GM18517 (cell line): Measurements from ENCODE around the gene BIN2.
"Not testable (repeated sequence)": the region's sequence is repeated elsewhere in the genome, so short reads cannot be mapped to it uniquely, and the experiment has no call there.

Experiments
- ATAC-seq: cut with Tn5 transposase; IDR thresholded peaks from one replicate; pipeline ENCODE4 v1.9.1; 2021; ENCODE audit warnings: mild to moderate bottlenecking, moderate library complexity; ENCODE audit not compliant: unreplicated experiment

BIN2 gene

GRCh38 chr12:51346581-51346980, 22.6 kb upstream of the BIN2 start, which contains the start of gene CELA1:
Gene CELA1, minus strand, starts transcription at chr12:51346679. Its CDS starts 41 bp downstream, at chr12:51346638.
- ATAC-seq: no peak

GRCh38 chr12:51345681-51346080, 21.7 kb upstream of the BIN2 start:
- no peak for ATAC-seq

GRCh38 chr12:51343201-51343600, 19.2 kb upstream of the BIN2 start:
- no peak for ATAC-seq

- ATAC-seq: no peak
Observed at GRCh38 chr12:51342416-51342815, 18.4 kb upstream of the BIN2 start.

- ATAC-seq: peak; percentile 53
Observed at GRCh38 chr12:51341251-51342007, 17.5 kb upstream of the BIN2 start.

- no peak for ATAC-seq
Observed at GRCh38 chr12:51339750-51340149, 15.8 kb upstream of the BIN2 start.

- ATAC-seq: not testable (repeated sequence)
Observed at GRCh38 chr12:51337336-51337735, 13.4 kb upstream of the BIN2 start.

- no peak for ATAC-seq
Observed at GRCh38 chr12:51335931-51336330, 12.0 kb upstream of the BIN2 start.

- ATAC-seq: no peak
Observed at GRCh38 chr12:51334764-51335163, 10.8 kb upstream of the BIN2 start.

- no peak for ATAC-seq
Observed at GRCh38 chr12:51333536-51333935, 9.6 kb upstream of the BIN2 start.

GRCh38 chr12:51330186-51330585, 6.2 kb upstream of the BIN2 start:
- ATAC-seq: no peak

- ATAC-seq: no peak
Observed at GRCh38 chr12:51329742-51330141, 5.8 kb upstream of the BIN2 start.

GRCh38 chr12:51328587-51328986, 4.6 kb upstream of the BIN2 start:
- ATAC-seq: no peak

- no peak for ATAC-seq
Observed at GRCh38 chr12:51326698-51327439, 2.9 kb upstream of the BIN2 start.

GRCh38 chr12:51324953-51325352, 979 bp upstream of the BIN2 start:
- ATAC-seq: no peak

GRCh38 chr12:51323317-51323960, 535 bp downstream of the BIN2 start:
- peak; percentile 5 for ATAC-seq

- ATAC-seq: no peak
Observed at GRCh38 chr12:51322452-51322851, 1.5 kb downstream of the BIN2 start.

GRCh38 chr12:51321882-51322281, 2.1 kb downstream of the BIN2 start:
- no peak for ATAC-seq

GRCh38 chr12:51320695-51321320, 3.2 kb downstream of the BIN2 start:
- no peak for ATAC-seq

GRCh38 chr12:51320311-51320694, 3.7 kb downstream of the BIN2 start:
- ATAC-seq: no peak

- ATAC-seq: no peak
Observed at GRCh38 chr12:51318846-51319599, 5.0 kb downstream of the BIN2 start.
